Dendritic cell treated with granulocyte-macrophage colony-stimulating factor and Interleukin-4, amounts not matched to agents 40 ng/mL and 50 ng/mL, for 4 days (primary cell): ENCODE data around the gene OR56B1.
"Not testable (repeated sequence)": the region's sequence is repeated elsewhere in the genome, so short reads cannot be mapped to it uniquely, and the experiment has no call there.

Experiments
- H3K27ac Mint-ChIP-seq: one replicate; pipeline ENCODE4 v1.8.0; 2022; ENCODE audit warnings: mild to moderate bottlenecking, mixed read lengths
- H3K27me3 Mint-ChIP-seq: one replicate; pipeline ENCODE4 v1.8.0; 2022; ENCODE audit warnings: mild to moderate bottlenecking, mixed read lengths
- H3K36me3 Mint-ChIP-seq: one replicate; pipeline ENCODE4 v1.8.0; 2022; ENCODE audit warnings: low read depth, mixed read lengths
- H3K4me1 Mint-ChIP-seq: one replicate; pipeline ENCODE4 v1.8.0; 2022; ENCODE audit warnings: low read depth, mixed read lengths
- H3K4me3 Mint-ChIP-seq: one replicate; pipeline ENCODE4 v1.8.0; 2022; ENCODE audit warnings: mild to moderate bottlenecking, moderate library complexity, mixed read lengths
- H3K9me3 Mint-ChIP-seq: one replicate; pipeline ENCODE4 v1.8.0; 2022; ENCODE audit warnings: mixed read lengths
- intact Hi-C: fragments of 100-400 bp; cut with micrococcal nuclease; formaldehyde crosslinking; loops from one replicate; pipeline ENCODE4 v1.15.0; 2022

The OR56B1 gene, protein sequence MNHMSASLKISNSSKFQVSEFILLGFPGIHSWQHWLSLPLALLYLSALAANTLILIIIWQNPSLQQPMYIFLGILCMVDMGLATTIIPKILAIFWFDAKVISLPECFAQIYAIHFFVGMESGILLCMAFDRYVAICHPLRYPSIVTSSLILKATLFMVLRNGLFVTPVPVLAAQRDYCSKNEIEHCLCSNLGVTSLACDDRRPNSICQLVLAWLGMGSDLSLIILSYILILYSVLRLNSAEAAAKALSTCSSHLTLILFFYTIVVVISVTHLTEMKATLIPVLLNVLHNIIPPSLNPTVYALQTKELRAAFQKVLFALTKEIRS

DNA sequence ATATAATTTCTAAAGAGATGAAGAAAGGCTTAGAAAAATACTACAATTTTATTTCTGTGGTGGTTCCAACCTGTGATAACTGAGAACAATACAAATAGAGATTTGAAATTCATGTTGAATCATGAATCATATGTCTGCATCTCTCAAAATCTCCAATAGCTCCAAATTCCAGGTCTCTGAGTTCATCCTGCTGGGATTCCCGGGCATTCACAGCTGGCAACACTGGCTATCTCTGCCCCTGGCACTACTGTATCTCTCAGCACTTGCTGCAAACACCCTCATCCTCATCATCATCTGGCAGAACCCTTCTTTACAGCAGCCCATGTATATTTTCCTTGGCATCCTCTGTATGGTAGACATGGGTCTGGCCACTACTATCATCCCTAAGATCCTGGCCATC lies at the start of gene OR56B1:
Gene OR56B1, plus strand, starts transcription at position 53 of the 400 bp plus-strand sequence. Its CDS starts 69 bp downstream, at position 122.
- Mint-ChIP-seq H3K4me3 (no peak within 1 kb of the TSS), H3K4me1 (no peaks in the 10 kb centered on the region), H3K36me3 (no peaks in the 10 kb centered on the region), H3K27ac (no peak within 1 kb of the TSS), H3K9me3 (peaks cover 3% of the 10 kb centered on the region), H3K27me3 (no peaks in the 10 kb centered on the region)
- intact Hi-C loops = no loop called here

DNA sequence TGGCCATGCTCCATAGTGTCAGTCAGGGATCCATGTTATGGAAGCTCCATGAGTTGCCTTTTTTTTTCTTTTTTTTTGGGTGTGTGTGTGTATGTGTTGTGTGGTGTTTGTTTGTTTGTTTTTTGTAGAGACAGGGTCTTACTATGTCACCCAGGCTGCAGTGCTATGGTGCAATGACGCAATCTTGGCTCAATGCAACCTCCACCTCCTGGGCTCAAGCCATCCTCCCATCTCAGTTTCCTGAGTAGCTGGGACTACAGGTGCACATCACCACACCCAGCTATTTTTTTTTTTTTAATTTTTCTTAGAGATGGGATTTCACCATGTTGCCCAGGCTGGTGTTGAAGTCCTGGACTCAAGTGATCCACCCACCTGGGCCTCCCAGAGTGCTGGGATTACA lies 47.8 kb upstream of the OR56B1 start:
- Mint-ChIP-seq H3K4me1 (peaks cover 53% of the 10 kb centered on the region), H3K27me3 (no peaks in the 10 kb centered on the region), H3K4me3 (no peak overlapping the region), H3K9me3 (no peaks in the 10 kb centered on the region), H3K27ac (no peak overlapping the region), H3K36me3 (peaks cover 18% of the 10 kb centered on the region)
- intact Hi-C loops = loop anchor here (5.0 to 10.0 kb wide), 2 partner anchors 61 to 546 kb away; partner anchors contain the start of genes CNGA4, FHIP1B and TRIM34

DNA sequence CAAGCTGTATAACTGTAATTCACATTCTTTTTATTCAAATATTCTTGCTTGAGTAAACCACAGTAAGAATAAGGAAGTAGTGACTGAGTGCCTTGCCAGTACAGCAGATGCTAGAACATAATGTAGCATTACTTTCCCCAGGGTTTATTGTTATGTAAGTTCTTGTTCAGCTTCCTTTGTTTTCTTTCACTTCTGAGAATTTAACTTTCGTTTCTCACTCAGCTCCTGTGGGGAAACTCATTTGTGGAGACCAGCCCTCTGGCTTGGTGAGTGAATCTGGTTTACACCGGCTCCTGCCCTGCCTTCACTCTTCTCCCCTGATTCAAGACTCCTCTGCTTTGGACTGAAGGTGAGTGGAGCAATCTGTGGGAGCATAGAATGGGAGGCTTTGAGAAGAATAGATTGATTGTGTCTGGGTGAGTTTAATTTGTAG lies 46.7 kb upstream of the OR56B1 start, which contains the start of gene TRIM22:
Gene TRIM22, plus strand, starts transcription at position 240 of the 433 bp plus-strand sequence. CDS start 6,443 bp downstream, outside the sequence.
- H3K4me3 Mint-ChIP-seq = peak within 1 kb of the TSS; percentile 80
- intact Hi-C loops = loop anchor here (1.0 to 10.0 kb wide), 3 partner anchors 11 to 545 kb away; partner anchors contain the start of genes CNGA4, FHIP1B and TRIM34
- H3K9me3 Mint-ChIP-seq = no peaks in the 10 kb centered on the region
- H3K4me1 Mint-ChIP-seq = peaks cover 57% of the 10 kb centered on the region
- peaks cover 13% of the 10 kb centered on the region for H3K36me3 Mint-ChIP-seq
- no peaks in the 10 kb centered on the region for H3K27me3 Mint-ChIP-seq
- H3K27ac Mint-ChIP-seq = peak within 1 kb of the TSS; percentile 89

GRCh38 chr11:5690216-5690615 lies 46.0 kb upstream of the OR56B1 start:
- no peaks in the 10 kb centered on the region for H3K27me3 Mint-ChIP-seq
- H3K36me3 Mint-ChIP-seq = peaks cover 16% of the 10 kb centered on the region
- H3K4me1 Mint-ChIP-seq = peaks cover 61% of the 10 kb centered on the region
- intact Hi-C loops = no loop called here
- H3K4me3 Mint-ChIP-seq = peak overlapping the region; percentile 80
- H3K9me3 Mint-ChIP-seq = no peaks in the 10 kb centered on the region
- peak overlapping the region; percentile 89 for H3K27ac Mint-ChIP-seq

- no peaks in the 10 kb centered on the region for H3K9me3 Mint-ChIP-seq
- H3K36me3 Mint-ChIP-seq = peaks cover 20% of the 10 kb centered on the region
- peak overlapping the region; percentile 89 for H3K27ac Mint-ChIP-seq
- no peaks in the 10 kb centered on the region for H3K27me3 Mint-ChIP-seq
- peaks cover 59% of the 10 kb centered on the region for H3K4me1 Mint-ChIP-seq
- peak overlapping the region; percentile 80 for H3K4me3 Mint-ChIP-seq
- intact Hi-C loops = no loop called here
These were observed 45.5 kb upstream of the OR56B1 start for GRCh38 chr11:5690736-5691135.

- Mint-ChIP-seq H3K4me1 (peaks cover 55% of the 10 kb centered on the region), H3K4me3 (peak overlapping the region; percentile 80), H3K27ac (peak overlapping the region; percentile 89), H3K36me3 (peaks cover 26% of the 10 kb centered on the region)
- intact Hi-C loops, H3K9me3 Mint-ChIP-seq, H3K27me3 Mint-ChIP-seq: not testable (repeated sequence)
These were observed 44.8 kb upstream of the OR56B1 start for GRCh38 chr11:5691238-5691963.

GRCh38 chr11:5691964-5692361 lies 44.3 kb upstream of the OR56B1 start:
- Mint-ChIP-seq H3K4me3 (peak overlapping the region; percentile 80), H3K27ac (peak overlapping the region; percentile 89), H3K27me3 (no peaks in the 10 kb centered on the region), H3K4me1 (peaks cover 55% of the 10 kb centered on the region), H3K36me3 (peaks cover 32% of the 10 kb centered on the region), H3K9me3 (no peaks in the 10 kb centered on the region)
- intact Hi-C loops = loop anchor here (1.0 kb wide), 1 partner anchor 8 kb away; no protein-coding TSS in a partner anchor

DNA sequence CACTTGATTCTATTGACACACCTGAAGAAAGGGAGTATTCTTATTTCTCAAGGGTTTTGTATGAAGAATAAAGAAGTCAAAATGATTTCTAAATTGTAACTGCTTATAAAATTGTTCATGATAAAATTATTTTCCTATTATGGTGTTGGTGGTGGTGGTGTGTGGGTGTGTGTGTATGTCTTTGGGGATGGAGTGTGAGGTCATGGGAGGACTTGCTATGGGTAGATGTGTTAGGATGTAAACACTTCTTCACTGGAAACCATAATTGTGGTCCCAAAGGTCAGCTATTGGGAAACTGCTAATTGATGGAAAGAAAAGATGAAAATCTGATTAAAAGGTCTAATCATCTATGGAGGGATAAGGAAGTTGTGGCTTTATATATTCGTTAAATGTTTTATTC lies 41.6 kb upstream of the OR56B1 start:
- H3K36me3 Mint-ChIP-seq = peaks cover 51% of the 10 kb centered on the region
- no peaks in the 10 kb centered on the region for H3K27me3 Mint-ChIP-seq
- no peak overlapping the region for H3K4me3 Mint-ChIP-seq
- peaks cover 46% of the 10 kb centered on the region for H3K4me1 Mint-ChIP-seq
- no peak overlapping the region for H3K27ac Mint-ChIP-seq
- intact Hi-C loops = no loop called here
- H3K9me3 Mint-ChIP-seq = no peaks in the 10 kb centered on the region

- no peaks in the 10 kb centered on the region for H3K9me3 Mint-ChIP-seq
- no peak overlapping the region for H3K4me3 Mint-ChIP-seq
- peaks cover 44% of the 10 kb centered on the region for H3K4me1 Mint-ChIP-seq
- intact Hi-C loops = no loop called here
- no peaks in the 10 kb centered on the region for H3K27me3 Mint-ChIP-seq
- H3K36me3 Mint-ChIP-seq = peaks cover 45% of the 10 kb centered on the region
- peak overlapping the region; percentile 38 for H3K27ac Mint-ChIP-seq
These were observed 40.7 kb upstream of the OR56B1 start for GRCh38 chr11:5695580-5695979.

DNA sequence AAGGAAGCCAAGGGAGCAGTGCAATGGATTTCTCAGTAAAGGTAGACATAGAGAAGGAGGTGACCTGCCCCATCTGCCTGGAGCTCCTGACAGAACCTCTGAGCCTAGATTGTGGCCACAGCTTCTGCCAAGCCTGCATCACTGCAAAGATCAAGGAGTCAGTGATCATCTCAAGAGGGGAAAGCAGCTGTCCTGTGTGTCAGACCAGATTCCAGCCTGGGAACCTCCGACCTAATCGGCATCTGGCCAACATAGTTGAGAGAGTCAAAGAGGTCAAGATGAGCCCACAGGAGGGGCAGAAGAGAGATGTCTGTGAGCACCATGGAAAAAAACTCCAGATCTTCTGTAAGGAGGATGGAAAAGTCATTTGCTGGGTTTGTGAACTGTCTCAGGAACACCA lies 40.0 kb upstream of the OR56B1 start:
- intact Hi-C loops = no loop called here
- Mint-ChIP-seq H3K36me3 (peaks cover 45% of the 10 kb centered on the region), H3K4me1 (peaks cover 41% of the 10 kb centered on the region), H3K9me3 (no peaks in the 10 kb centered on the region), H3K27ac (peak overlapping the region; percentile 38), H3K27me3 (no peaks in the 10 kb centered on the region), H3K4me3 (no peak overlapping the region)

DNA sequence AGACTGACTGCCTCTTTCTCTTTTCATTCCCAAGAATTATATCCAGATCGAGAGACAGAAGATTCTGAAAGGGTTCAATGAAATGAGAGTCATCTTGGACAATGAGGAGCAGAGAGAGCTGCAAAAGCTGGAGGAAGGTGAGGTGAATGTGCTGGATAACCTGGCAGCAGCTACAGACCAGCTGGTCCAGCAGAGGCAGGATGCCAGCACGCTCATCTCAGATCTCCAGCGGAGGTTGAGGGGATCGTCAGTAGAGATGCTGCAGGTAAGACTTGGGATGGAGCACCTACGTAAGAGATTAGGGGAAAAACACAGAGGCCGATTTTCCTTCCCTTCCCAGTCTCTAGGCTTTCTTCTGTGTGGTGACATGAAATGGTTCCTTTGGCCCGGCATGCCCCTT lies 38.0 kb upstream of the OR56B1 start:
- Mint-ChIP-seq H3K27me3 (no peaks in the 10 kb centered on the region), H3K4me3 (no peak overlapping the region), H3K27ac (no peak overlapping the region), H3K9me3 (no peaks in the 10 kb centered on the region), H3K4me1 (peaks cover 28% of the 10 kb centered on the region), H3K36me3 (peaks cover 53% of the 10 kb centered on the region)
- intact Hi-C loops = no loop called here

GRCh38 chr11:5700421-5701054 lies 35.7 kb upstream of the OR56B1 start:
- peaks cover 20% of the 10 kb centered on the region for H3K4me1 Mint-ChIP-seq

DNA sequence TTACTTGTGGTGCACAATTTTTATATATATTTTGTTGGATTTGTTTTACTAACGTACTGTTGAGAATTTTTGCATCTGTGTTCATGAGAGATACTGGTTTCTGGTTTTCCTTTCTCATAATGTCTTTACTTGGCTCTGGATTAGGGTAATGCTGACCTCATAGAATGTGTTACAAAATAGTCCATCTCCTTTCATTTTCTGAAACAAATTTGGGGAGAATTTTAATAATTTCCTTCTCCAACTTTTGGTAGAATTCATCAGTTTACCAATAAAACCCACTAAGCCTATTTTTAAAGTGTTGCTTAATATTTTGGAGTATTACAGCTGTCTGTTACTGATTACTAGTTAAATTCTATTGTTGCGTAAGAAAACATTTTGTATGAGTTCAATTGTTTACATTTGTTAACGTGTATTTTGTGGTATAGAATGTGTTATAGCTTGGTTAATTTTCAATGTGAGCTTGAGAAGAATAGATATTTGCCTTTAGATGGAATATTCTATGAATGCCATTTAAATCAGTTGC lies 35.1 kb upstream of the OR56B1 start:
- H3K27me3 Mint-ChIP-seq = no peaks in the 10 kb centered on the region
- H3K4me1 Mint-ChIP-seq = peaks cover 20% of the 10 kb centered on the region
- peak overlapping the region; percentile 87 for H3K27ac Mint-ChIP-seq
- intact Hi-C loops = no loop called here
- H3K9me3 Mint-ChIP-seq = no peaks in the 10 kb centered on the region
- no peak overlapping the region for H3K4me3 Mint-ChIP-seq
- peaks cover 52% of the 10 kb centered on the region for H3K36me3 Mint-ChIP-seq

More at GRCh38 chr11:5700421-5701054, 35.7 kb upstream of the OR56B1 start:
- H3K27me3 Mint-ChIP-seq = no peaks in the 10 kb centered on the region
- intact Hi-C loops = loop anchor here (1.0 kb wide), 1 partner anchor 11 kb away; the partner anchor contains the start of gene TRIM22
- H3K9me3 Mint-ChIP-seq = no peaks in the 10 kb centered on the region
- peaks cover 51% of the 10 kb centered on the region for H3K36me3 Mint-ChIP-seq
- peak overlapping the region; percentile 87 for H3K27ac Mint-ChIP-seq
- peak overlapping the region; percentile 69 for H3K4me3 Mint-ChIP-seq
